GM23338 (cell line): ENCODE results near the gene ARL5C. TPM values are rescaled to one million over a fixed set of nuclear protein-coding genes. Genes with fewer than 3 reads are reported as not detected.

Source experiments
- ATAC-seq: fragments of 200-7000 bp; cut with Tn5 transposase; 3 replicates; pipeline ENCODE4 v1.9.1; 2020
- DNase-seq: peaks from one replicate; pipeline ENCODE4 v3.0.0-alpha.2; 2015; ENCODE audit warnings: low spot score
- H2AFZ ChIP-seq: fragments of 200-600 bp; sonication (generic); 2 replicates; pipeline ENCODE4 v1.8.0; 2016; ENCODE audit warnings: antibody characterized with exemption, mild to moderate bottlenecking, moderate library complexity
- H3F3A ChIP-seq: fragments of 200-600 bp; sonication (generic); replicated peaks from 2 replicates; pipeline ENCODE4 v1.8.0; 2017; ENCODE audit warnings: antibody characterized with exemption, mixed run types, low read depth
- H3K27ac ChIP-seq: fragments of 200-600 bp; sonication (generic); 2 replicates; pipeline ENCODE4 v1.6.1; 2016; ENCODE audit warnings: low read depth
- H3K27me3 ChIP-seq: fragments of 200-600 bp; sonication (generic); 2 replicates; pipeline ENCODE4 v1.8.0; 2016; ENCODE audit warnings: mild to moderate bottlenecking, mixed run types, moderate library complexity; ENCODE audit not compliant: insufficient read depth
- H3K36me3 ChIP-seq: fragments of 200-600 bp; sonication (generic); 2 replicates; pipeline ENCODE4 v1.8.0; 2016; ENCODE audit warnings: mild to moderate bottlenecking; ENCODE audit not compliant: insufficient read depth
- H3K4me1 ChIP-seq: fragments of 200-600 bp; sonication (generic); 2 replicates; pipeline ENCODE4 v1.8.0; 2016; ENCODE audit warnings: mild to moderate bottlenecking, moderate library complexity; ENCODE audit not compliant: insufficient read depth
- H3K4me2 ChIP-seq: fragments of 200-600 bp; sonication (generic); 2 replicates; pipeline ENCODE4 v1.7.1; 2017; ENCODE audit warnings: mixed run types
- H3K4me3 ChIP-seq: fragments of 200-600 bp; sonication (generic); 2 replicates; pipeline ENCODE4 v1.6.1; 2016; ENCODE audit warnings: mixed run types
- H3K79me2 ChIP-seq: fragments of 200-600 bp; sonication (generic); replicated peaks from 2 replicates; pipeline ENCODE4 v1.8.0; 2017; ENCODE audit warnings: mild to moderate bottlenecking; ENCODE audit not compliant: insufficient read depth
- H3K9me2 ChIP-seq: fragments of 200-600 bp; sonication (generic); 2 replicates; pipeline ENCODE4 v1.8.0; 2017; ENCODE audit not compliant: insufficient read depth
- H4K20me1 ChIP-seq: fragments of 200-600 bp; sonication (generic); replicated peaks from 2 replicates; pipeline ENCODE4 v1.8.0; 2017; ENCODE audit warnings: mild to moderate bottlenecking; ENCODE audit not compliant: insufficient read depth
- H3K27ac Mint-ChIP-seq: 2 replicates; pipeline ENCODE4 v1.8.0; 2020; ENCODE audit warnings: inconsistent platforms, mild to moderate bottlenecking, moderate library complexity, mixed read lengths
- H3K27me3 Mint-ChIP-seq: 3 replicates; pipeline ENCODE4 v1.8.0; 2022; ENCODE audit warnings: low read depth, mild to moderate bottlenecking, moderate library complexity, mixed read lengths, inconsistent platforms; ENCODE audit not compliant: insufficient read depth, poor library complexity
- H3K36me3 Mint-ChIP-seq: 3 replicates; pipeline ENCODE4 v1.8.0; 2021; ENCODE audit warnings: low read depth, mild to moderate bottlenecking, inconsistent platforms, moderate library complexity, mixed read lengths
- H3K4me1 Mint-ChIP-seq: 3 replicates; pipeline ENCODE4 v1.8.0; 2020; ENCODE audit warnings: mild to moderate bottlenecking, inconsistent platforms, mixed read lengths
- H3K4me3 Mint-ChIP-seq: 3 replicates; pipeline ENCODE4 v1.8.0; 2021; ENCODE audit warnings: moderate library complexity, mild to moderate bottlenecking, inconsistent platforms, mixed read lengths
- H3K9me3 Mint-ChIP-seq: 3 replicates; pipeline ENCODE4 v1.8.0; 2020; ENCODE audit warnings: moderate library complexity, mild to moderate bottlenecking, inconsistent platforms, mixed read lengths
- CREB1 ChIP-seq: fragments of 250-450 bp; sonication (Bioruptor Pico); IDR thresholded peaks from 2 replicates; pipeline ENCODE4 v1.5.0; 2020; ENCODE audit warnings: low read depth, mild to moderate bottlenecking, moderate library complexity
- CTCF ChIP-seq, 2 experiments: fragments of 200-600 bp in 1 of 2; sonication (generic) in 1 of 2; conservative IDR thresholded peaks; 2 replicates each; pipeline versions ENCODE4 v1.5.1 to v1.6.1; 2016 to 2017; ENCODE audit warnings: antibody characterized with exemption in 2 of 2, low read depth in 2 of 2, mild to moderate bottlenecking in 2 of 2, moderate library complexity in 1 of 2
- EZH2 ChIP-seq: fragments of 200-600 bp; sonication (generic); IDR thresholded peaks from one replicate; pipeline ENCODE4 v1.8.0; 2017; ENCODE audit warnings: antibody characterized with exemption, mild to moderate bottlenecking, low read depth; ENCODE audit not compliant: unreplicated experiment
- EZH2phosphoT487 ChIP-seq: fragments of 200-600 bp; sonication (generic); IDR thresholded peaks from one replicate; pipeline ENCODE4 v1.8.1; 2018; ENCODE audit warnings: antibody characterized with exemption; ENCODE audit not compliant: unreplicated experiment
- JUNB ChIP-seq: IDR thresholded peaks from one replicate; pipeline ENCODE4 v1.6.1; 2016; ENCODE audit warnings: antibody characterized with exemption; ENCODE audit not compliant: unreplicated experiment
- NANOG ChIP-seq: IDR thresholded peaks from 2 replicates; pipeline ENCODE4 v1.6.1; 2016; ENCODE audit warnings: antibody characterized with exemption, borderline replicate concordance
- POLR2AphosphoS5 ChIP-seq: IDR thresholded peaks from 2 replicates; pipeline ENCODE4 v1.6.1; 2016; ENCODE audit warnings: antibody characterized with exemption, low read depth
- STAT1 ChIP-seq: IDR thresholded peaks from one replicate; pipeline ENCODE4 v1.6.1; 2016; ENCODE audit warnings: antibody characterized with exemption; ENCODE audit not compliant: unreplicated experiment
- ZNF114 ChIP-seq: fragments of 250-450 bp; sonication (Bioruptor Pico); IDR thresholded peaks from 2 replicates; pipeline ENCODE4 v1.5.0; 2020; ENCODE audit warnings: mild to moderate bottlenecking, moderate library complexity
- ZNF331 ChIP-seq: fragments of 250-450 bp; sonication (Bioruptor Pico); IDR thresholded peaks from 2 replicates; pipeline ENCODE4 v1.5.0; 2020; ENCODE audit warnings: low read depth, mild to moderate bottlenecking, moderate library complexity
- polyA plus RNA-seq: library from polyadenylated mRNA; unstranded; fragments of >200 nt; fragmentation: Nextera tagmentation; extraction: Ambion mirVana; gene quantifications from 2 replicates; pipeline ENCODE4 v1.2.1, GENCODE V29; 2016
- total RNA-seq: library from RNA; depleted of rRNA; stranded (reverse); fragments of >200 nt; shearing (Covaris generic); gene quantifications from 2 replicates; pipeline ENCODE4 v1.2.3, GENCODE V29; 2014
- TF ChIP-seq, protein P1 (sequence below): IDR thresholded peaks from one replicate; pipeline ENCODE4 v1.6.1; 2018; ENCODE audit warnings: antibody characterized with exemption; ENCODE audit not compliant: unreplicated experiment
- TF ChIP-seq, protein P2 (sequence below): fragments of 250-450 bp; sonication (Bioruptor Pico); IDR thresholded peaks from 2 replicates; pipeline ENCODE4 v1.5.0; 2020; ENCODE audit warnings: mild to moderate bottlenecking, moderate library complexity
- TF ChIP-seq, protein P3 (sequence below): IDR thresholded peaks from 2 replicates; pipeline ENCODE4 v1.6.1; 2016; ENCODE audit warnings: antibody characterized with exemption

Gene ARL5C
- total and polyA plus RNA-seq, 2 experiments from 2014 or later, result not detected

DNA sequence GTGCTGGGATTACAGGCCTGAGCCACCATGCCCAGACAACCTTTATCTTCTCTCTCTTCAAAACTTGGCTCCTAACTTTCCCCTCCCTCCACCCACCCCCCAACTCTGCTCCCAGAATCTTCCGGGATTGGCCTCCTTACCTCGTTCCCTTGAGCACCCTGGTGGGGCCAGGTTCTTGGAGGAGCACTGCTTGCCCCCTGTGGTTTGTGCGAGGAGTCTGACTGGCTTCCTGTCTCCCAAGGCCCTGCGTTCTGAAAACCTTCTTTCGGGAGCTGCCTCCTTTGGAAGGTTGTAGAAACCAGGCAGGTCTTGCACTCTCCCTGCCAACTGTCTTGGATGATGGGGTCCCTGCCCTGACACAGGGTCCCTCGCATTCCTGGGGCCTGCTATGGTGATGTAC is 34.3 kb downstream of the ARL5C start:
- no peak for DNase-seq
- TF ChIP-seq, protein P1, sequence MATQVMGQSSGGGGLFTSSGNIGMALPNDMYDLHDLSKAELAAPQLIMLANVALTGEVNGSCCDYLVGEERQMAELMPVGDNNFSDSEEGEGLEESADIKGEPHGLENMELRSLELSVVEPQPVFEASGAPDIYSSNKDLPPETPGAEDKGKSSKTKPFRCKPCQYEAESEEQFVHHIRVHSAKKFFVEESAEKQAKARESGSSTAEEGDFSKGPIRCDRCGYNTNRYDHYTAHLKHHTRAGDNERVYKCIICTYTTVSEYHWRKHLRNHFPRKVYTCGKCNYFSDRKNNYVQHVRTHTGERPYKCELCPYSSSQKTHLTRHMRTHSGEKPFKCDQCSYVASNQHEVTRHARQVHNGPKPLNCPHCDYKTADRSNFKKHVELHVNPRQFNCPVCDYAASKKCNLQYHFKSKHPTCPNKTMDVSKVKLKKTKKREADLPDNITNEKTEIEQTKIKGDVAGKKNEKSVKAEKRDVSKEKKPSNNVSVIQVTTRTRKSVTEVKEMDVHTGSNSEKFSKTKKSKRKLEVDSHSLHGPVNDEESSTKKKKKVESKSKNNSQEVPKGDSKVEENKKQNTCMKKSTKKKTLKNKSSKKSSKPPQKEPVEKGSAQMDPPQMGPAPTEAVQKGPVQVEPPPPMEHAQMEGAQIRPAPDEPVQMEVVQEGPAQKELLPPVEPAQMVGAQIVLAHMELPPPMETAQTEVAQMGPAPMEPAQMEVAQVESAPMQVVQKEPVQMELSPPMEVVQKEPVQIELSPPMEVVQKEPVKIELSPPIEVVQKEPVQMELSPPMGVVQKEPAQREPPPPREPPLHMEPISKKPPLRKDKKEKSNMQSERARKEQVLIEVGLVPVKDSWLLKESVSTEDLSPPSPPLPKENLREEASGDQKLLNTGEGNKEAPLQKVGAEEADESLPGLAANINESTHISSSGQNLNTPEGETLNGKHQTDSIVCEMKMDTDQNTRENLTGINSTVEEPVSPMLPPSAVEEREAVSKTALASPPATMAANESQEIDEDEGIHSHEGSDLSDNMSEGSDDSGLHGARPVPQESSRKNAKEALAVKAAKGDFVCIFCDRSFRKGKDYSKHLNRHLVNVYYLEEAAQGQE, result no peak
- TF ChIP-seq ZNF114, result no peak
- TF ChIP-seq, protein P2, sequence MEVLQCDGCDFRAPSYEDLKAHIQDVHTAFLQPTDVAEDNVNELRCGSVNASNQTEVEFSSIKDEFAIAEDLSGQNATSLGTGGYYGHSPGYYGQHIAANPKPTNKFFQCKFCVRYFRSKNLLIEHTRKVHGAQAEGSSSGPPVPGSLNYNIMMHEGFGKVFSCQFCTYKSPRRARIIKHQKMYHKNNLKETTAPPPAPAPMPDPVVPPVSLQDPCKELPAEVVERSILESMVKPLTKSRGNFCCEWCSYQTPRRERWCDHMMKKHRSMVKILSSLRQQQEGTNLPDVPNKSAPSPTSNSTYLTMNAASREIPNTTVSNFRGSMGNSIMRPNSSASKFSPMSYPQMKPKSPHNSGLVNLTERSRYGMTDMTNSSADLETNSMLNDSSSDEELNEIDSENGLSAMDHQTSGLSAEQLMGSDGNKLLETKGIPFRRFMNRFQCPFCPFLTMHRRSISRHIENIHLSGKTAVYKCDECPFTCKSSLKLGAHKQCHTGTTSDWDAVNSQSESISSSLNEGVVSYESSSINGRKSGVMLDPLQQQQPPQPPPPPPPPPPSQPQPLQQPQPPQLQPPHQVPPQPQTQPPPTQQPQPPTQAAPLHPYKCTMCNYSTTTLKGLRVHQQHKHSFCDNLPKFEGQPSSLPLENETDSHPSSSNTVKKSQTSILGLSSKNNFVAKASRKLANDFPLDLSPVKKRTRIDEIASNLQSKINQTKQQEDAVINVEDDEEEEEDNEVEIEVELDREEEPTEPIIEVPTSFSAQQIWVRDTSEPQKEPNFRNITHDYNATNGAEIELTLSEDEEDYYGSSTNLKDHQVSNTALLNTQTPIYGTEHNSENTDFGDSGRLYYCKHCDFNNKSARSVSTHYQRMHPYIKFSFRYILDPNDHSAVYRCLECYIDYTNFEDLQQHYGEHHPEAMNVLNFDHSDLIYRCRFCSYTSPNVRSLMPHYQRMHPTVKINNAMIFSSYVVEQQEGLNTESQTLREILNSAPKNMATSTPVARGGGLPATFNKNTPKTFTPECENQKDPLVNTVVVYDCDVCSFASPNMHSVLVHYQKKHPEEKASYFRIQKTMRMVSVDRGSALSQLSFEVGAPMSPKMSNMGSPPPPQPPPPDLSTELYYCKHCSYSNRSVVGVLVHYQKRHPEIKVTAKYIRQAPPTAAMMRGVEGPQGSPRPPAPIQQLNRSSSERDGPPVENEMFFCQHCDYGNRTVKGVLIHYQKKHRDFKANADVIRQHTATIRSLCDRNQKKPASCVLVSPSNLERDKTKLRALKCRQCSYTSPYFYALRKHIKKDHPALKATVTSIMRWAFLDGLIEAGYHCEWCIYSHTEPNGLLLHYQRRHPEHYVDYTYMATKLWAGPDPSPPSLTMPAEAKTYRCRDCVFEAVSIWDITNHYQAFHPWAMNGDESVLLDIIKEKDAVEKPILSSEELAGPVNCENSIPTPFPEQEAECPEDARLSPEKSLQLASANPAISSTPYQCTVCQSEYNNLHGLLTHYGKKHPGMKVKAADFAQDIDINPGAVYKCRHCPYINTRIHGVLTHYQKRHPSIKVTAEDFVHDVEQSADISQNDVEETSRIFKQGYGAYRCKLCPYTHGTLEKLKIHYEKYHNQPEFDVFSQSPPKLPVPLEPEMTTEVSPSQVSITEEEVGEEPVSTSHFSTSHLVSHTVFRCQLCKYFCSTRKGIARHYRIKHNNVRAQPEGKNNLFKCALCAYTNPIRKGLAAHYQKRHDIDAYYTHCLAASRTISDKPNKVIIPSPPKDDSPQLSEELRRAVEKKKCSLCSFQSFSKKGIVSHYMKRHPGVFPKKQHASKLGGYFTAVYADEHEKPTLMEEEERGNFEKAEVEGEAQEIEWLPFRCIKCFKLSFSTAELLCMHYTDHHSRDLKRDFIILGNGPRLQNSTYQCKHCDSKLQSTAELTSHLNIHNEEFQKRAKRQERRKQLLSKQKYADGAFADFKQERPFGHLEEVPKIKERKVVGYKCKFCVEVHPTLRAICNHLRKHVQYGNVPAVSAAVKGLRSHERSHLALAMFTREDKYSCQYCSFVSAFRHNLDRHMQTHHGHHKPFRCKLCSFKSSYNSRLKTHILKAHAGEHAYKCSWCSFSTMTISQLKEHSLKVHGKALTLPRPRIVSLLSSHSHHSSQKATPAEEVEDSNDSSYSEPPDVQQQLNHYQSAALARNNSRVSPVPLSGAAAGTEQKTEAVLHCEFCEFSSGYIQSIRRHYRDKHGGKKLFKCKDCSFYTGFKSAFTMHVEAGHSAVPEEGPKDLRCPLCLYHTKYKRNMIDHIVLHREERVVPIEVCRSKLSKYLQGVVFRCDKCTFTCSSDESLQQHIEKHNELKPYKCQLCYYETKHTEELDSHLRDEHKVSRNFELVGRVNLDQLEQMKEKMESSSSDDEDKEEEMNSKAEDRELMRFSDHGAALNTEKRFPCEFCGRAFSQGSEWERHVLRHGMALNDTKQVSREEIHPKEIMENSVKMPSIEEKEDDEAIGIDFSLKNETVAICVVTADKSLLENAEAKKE (CRISPR knock-in tag), result no peak
- TF ChIP-seq NANOG, result no peak
- TF ChIP-seq EZH2, result no peak
- TF ChIP-seq, protein P3, sequence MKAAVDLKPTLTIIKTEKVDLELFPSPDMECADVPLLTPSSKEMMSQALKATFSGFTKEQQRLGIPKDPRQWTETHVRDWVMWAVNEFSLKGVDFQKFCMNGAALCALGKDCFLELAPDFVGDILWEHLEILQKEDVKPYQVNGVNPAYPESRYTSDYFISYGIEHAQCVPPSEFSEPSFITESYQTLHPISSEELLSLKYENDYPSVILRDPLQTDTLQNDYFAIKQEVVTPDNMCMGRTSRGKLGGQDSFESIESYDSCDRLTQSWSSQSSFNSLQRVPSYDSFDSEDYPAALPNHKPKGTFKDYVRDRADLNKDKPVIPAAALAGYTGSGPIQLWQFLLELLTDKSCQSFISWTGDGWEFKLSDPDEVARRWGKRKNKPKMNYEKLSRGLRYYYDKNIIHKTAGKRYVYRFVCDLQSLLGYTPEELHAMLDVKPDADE, result no peak
- no peak for TF ChIP-seq CREB1
- TF ChIP-seq CTCF (conservative IDR thresholded peaks at IDR 0.05; ENCODE audit: low read depth in 2 of 2), result no peak
- no peak for TF ChIP-seq EZH2phosphoT487
- no peak for TF ChIP-seq ZNF331 (CRISPR knock-in tag)
- TF ChIP-seq JUNB, result no peak
- TF ChIP-seq POLR2AphosphoS5, result no peak
- no peak for TF ChIP-seq STAT1
- Histone ChIP-seq H3K4me1 (no peaks in the 10 kb centered on the region), H3K4me2 (no peak overlapping the region), H3K4me3 (no peak overlapping the region), H4K20me1 (no peaks in the 10 kb centered on the region), H3K27me3 (no peaks in the 10 kb centered on the region), H3K9me2 (no peaks in the 10 kb centered on the region), H3F3A (no peaks in the 10 kb centered on the region), H3K36me3 (no peaks in the 10 kb centered on the region), H3K79me2 (no peaks in the 10 kb centered on the region), H2AFZ (peak overlapping the region; percentile 59; the same call in 1 of the 2 replicates), H3K27ac (no peak overlapping the region)
- Mint-ChIP-seq H3K4me3 (no peak overlapping the region), H3K9me3 (peaks cover 3% of the 10 kb centered on the region; the same call in 1 of the 3 replicates), H3K36me3 (no peaks in the 10 kb centered on the region), H3K27me3 (peaks cover 14% of the 10 kb centered on the region), H3K4me1 (peaks cover 8% of the 10 kb centered on the region; the same call in 1 of the 3 replicates), H3K27ac (peak overlapping the region; percentile 59; the same call in 1 of the 2 replicates)
- no peak for ATAC-seq
